CD4-positive, alpha-beta memory T cell (primary cell): ENCODE results near the gene SUGP1. TPM values are rescaled to one million over a fixed set of nuclear protein-coding genes. Genes with fewer than 3 reads are reported as not detected.

ENCODE experiments used
- CTCF ChIA-PET: fragments of 350-600 bp; sonication (Branson Sonifier 250); formaldehyde crosslinking; loops from one replicate; lab custom pipeline; 2021; ENCODE audit warnings: inconsistent platforms; ENCODE audit not compliant: partially characterized antibody; lab: Charles Lee
- POLR2A ChIA-PET: fragments of 350-600 bp; sonication (Branson Sonifier 250); formaldehyde crosslinking; loops from one replicate; lab custom pipeline; 2021; ENCODE audit not compliant: partially characterized antibody; lab: Charles Lee
- DNase-seq, 5 donors: peaks; one replicate each; pipeline versions ENCODE4 v3.0.0 to v3.0.0-alpha.2; 2020 to 2022; ENCODE audit warnings: mixed read lengths in 1 of 5
- H3K27ac ChIP-seq: one replicate; pipeline ENCODE4 v1.7.0; 2013; ENCODE audit warnings: low read depth, low read length
- H3K27me3 ChIP-seq: 2 replicates; pipeline ENCODE4 v1.7.0; 2013; ENCODE audit warnings: mild to moderate bottlenecking, low read length, moderate library complexity; ENCODE audit not compliant: insufficient read depth
- H3K36me3 ChIP-seq: 2 replicates; pipeline ENCODE4 v1.7.0; 2013; ENCODE audit warnings: mild to moderate bottlenecking, low read length, moderate library complexity; ENCODE audit not compliant: insufficient read depth
- H3K4me1 ChIP-seq: 2 replicates; pipeline ENCODE4 v1.7.0; 2013; ENCODE audit warnings: mild to moderate bottlenecking, low read length, moderate library complexity; ENCODE audit not compliant: insufficient read depth
- H3K4me3 ChIP-seq, 2 donors: one replicate each; pipeline ENCODE4 v1.7.0; 2013; ENCODE audit warnings: low read length in 2 of 2, mild to moderate bottlenecking in 1 of 2
- H3K9me3 ChIP-seq, 2 donors: one replicate each; pipeline ENCODE4 v1.7.0; 2013; ENCODE audit warnings: low read length in 2 of 2, control low read depth in 1 of 2; ENCODE audit not compliant: control insufficient read depth in 1 of 2
- H3K27ac Mint-ChIP-seq, 7 donors: one replicate each; pipeline ENCODE4 v1.8.0; 2020 to 2021; ENCODE audit warnings: mixed read lengths in 7 of 7, mild to moderate bottlenecking in 6 of 7, inconsistent platforms in 3 of 7, moderate library complexity in 3 of 7
- H3K27me3 Mint-ChIP-seq, 2 donors: one replicate each; pipeline ENCODE4 v1.8.0; 2020 to 2021; ENCODE audit warnings: mixed read lengths in 2 of 2
- H3K36me3 Mint-ChIP-seq, 2 donors: one replicate each; pipeline ENCODE4 v1.8.0; 2020 to 2021; ENCODE audit warnings: mixed read lengths in 2 of 2, inconsistent platforms in 1 of 2, mild to moderate bottlenecking in 1 of 2
- H3K4me1 Mint-ChIP-seq, 4 donors: one replicate each; pipeline ENCODE4 v1.8.0; 2020 to 2021; ENCODE audit warnings: mixed read lengths in 4 of 4, mild to moderate bottlenecking in 1 of 4
- H3K4me3 Mint-ChIP-seq, 8 donors: one replicate each; pipeline ENCODE4 v1.8.0; 2020 to 2021; ENCODE audit warnings: mixed read lengths in 8 of 8, mild to moderate bottlenecking in 7 of 8, moderate library complexity in 6 of 8, inconsistent platforms in 3 of 8
- H3K9me3 Mint-ChIP-seq, 8 donors: one replicate each; pipeline ENCODE4 v1.8.0; 2020 to 2021; ENCODE audit warnings: mixed read lengths in 8 of 8, mild to moderate bottlenecking in 5 of 8, inconsistent platforms in 3 of 8, moderate library complexity in 1 of 8
- intact Hi-C: fragments of 100-400 bp; cut with micrococcal nuclease; formaldehyde crosslinking; loops from one replicate; pipeline ENCODE4 v1.15.1; 2023
- polyA plus RNA-seq, 2 donors: library from polyadenylated mRNA; unstranded; fragments of 300-500 nt; fragmentation: Illumina TruSeq; gene quantifications; one replicate each; pipeline ENCODE4 v1.2.3, GENCODE V29; 2021
- total RNA-seq, 2 experiments: library from RNA; stranded (reverse); gene quantifications; one replicate each; pipeline ENCODE4 v1.2.3, GENCODE V29; 2021

The SUGP1 gene
- total and polyA plus RNA-seq, 4 experiments from 2014 or later = 18.3 to 97.5 (median 59.5) TPM

DNA sequence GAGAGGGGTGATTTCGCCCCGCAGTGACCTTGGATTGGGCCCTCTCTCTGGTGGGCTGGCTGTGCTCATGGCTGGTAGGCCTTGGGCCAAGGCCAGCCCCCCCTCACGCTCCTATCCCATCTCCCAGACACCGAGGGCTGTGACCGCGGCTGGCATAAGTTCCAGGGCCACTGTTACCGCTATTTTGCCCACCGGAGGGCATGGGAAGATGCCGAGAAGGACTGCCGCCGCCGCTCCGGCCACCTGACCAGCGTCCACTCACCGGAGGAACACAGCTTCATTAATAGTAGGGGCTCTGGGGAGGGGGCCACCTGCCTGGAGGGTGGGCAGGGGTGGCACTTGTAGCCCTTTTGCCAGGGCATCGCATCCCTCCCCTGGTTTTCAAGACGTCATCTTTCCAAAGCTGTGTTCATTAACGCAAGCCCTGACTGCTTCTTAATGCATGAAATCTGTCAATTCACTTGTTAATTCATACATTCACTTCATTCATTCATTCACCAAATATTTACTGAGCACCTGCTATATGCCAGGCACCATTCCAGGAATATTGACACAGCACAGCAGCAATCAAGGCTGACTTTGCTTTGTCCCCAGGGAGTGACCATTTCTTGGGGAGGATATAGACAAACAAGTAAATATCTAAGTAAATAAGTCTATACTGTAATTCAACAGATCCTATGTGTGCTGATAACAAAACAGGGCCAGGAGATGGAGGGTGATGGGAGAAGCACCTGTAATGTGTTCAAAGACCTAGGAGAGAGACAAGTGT is 82.0 kb downstream of the SUGP1 start:
- CTCF ChIA-PET = no interaction called here
- intact Hi-C loops = no loop called here
- H3K27me3 ChIP-seq = no peaks in the 10 kb centered on the region
- no peaks in the 10 kb centered on the region for H3K4me1 ChIP-seq
- H3K36me3 ChIP-seq = no peaks in the 10 kb centered on the region
- no peak overlapping the region for H3K4me3 ChIP-seq
- no peak overlapping the region for H3K27ac ChIP-seq
- no peaks in the 10 kb centered on the region for H3K36me3 Mint-ChIP-seq
- no peaks in the 10 kb centered on the region for H3K4me1 Mint-ChIP-seq
- DNase-seq = no peak
- peaks cover 0 to 18% of the 10 kb centered on the region in 2 donors for H3K9me3 ChIP-seq
- peaks cover 2 to 30% (median 23%) of the 10 kb centered on the region in 8 donors for H3K9me3 Mint-ChIP-seq
- H3K4me3 Mint-ChIP-seq = no peak overlapping the region
- peaks cover 13 to 18% of the 10 kb centered on the region in 2 donors for H3K27me3 Mint-ChIP-seq
- POLR2A ChIA-PET = interaction anchor here (0.7 kb wide), 1 partner anchor 629 kb away, joined by 3 read pairs; no protein-coding TSS in a partner anchor
- H3K27ac Mint-ChIP-seq = no peak overlapping the region

DNA sequence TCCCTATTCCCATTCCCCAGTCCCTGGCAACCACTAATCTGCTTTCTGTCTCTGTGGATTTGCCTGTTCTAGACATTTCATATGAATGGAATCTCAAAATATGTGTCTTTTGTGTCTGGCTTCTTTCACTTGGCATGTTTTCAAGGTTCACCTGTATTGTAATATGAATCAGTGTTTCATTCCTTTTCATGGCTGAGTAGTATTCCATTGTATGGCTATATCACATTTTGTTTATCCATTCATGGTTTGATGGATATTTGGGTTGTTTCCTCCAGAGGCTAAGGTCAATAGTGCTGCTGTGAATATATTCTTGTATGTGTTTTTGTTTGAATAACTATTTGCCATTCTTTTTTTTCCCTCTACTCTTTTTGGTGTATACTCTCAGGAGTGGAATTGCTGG is 84.1 kb downstream of the SUGP1 start:
- H3K4me1 Mint-ChIP-seq = no peaks in the 10 kb centered on the region
- no peak overlapping the region for H3K4me3 Mint-ChIP-seq
- no peaks in the 10 kb centered on the region for H3K36me3 ChIP-seq
- H3K4me3 ChIP-seq = no peak overlapping the region
- H3K9me3 ChIP-seq = peaks cover 0 to 18% of the 10 kb centered on the region in 2 donors
- H3K9me3 Mint-ChIP-seq = peaks cover 2 to 34% (median 25%) of the 10 kb centered on the region in 8 donors
- no peaks in the 10 kb centered on the region for H3K27me3 ChIP-seq
- POLR2A ChIA-PET = no interaction called here
- no peak for DNase-seq
- H3K27ac ChIP-seq = no peak overlapping the region
- intact Hi-C loops = no loop called here
- H3K27me3 Mint-ChIP-seq = peaks cover 12 to 17% of the 10 kb centered on the region in 2 donors
- H3K27ac Mint-ChIP-seq = no peak overlapping the region
- CTCF ChIA-PET = no interaction called here
- H3K4me1 ChIP-seq = no peaks in the 10 kb centered on the region
- no peaks in the 10 kb centered on the region for H3K36me3 Mint-ChIP-seq

DNA sequence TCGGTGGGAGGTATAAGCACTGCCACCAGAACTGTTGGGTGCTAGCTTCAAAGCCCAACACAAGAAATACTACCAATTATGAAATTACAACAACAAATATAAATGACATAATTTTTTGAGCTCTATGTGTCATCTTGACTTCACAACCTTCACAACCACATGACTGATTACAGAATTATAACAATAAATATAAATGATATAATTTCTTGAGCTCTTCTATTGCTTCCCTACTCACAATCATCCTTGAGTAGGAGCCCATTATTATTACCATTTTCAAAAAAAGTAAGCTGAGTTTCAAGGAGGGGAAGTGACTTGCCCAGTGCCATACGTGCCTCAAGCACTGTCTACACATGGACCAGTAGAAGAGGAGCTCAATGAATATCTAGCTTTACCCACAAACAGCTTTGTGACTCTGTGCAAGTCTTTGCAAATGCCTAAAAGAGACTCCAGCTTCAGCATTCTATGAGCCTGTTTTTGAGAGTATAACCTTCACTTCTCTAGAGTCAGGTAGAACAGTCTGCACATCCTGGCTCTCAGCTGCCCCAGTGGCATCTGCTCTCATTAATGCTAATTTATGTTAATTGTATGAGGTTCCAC is 86.0 kb downstream of the SUGP1 start:
- H3K9me3 Mint-ChIP-seq = peaks cover 2 to 34% (median 25%) of the 10 kb centered on the region in 8 donors
- H3K4me3 Mint-ChIP-seq = no peak overlapping the region
- no peaks in the 10 kb centered on the region for H3K4me1 ChIP-seq
- no peak overlapping the region for H3K4me3 ChIP-seq
- no peaks in the 10 kb centered on the region for H3K27me3 ChIP-seq
- ChIA-PET POLR2A (no interaction called here), CTCF (interaction anchor here (1.9 kb wide), 1 partner anchor 9 kb away, joined by 12 read pairs; no protein-coding TSS in a partner anchor)
- intact Hi-C loops = no loop called here
- peaks cover 8 to 14% of the 10 kb centered on the region in 2 donors for H3K27me3 Mint-ChIP-seq
- no peak overlapping the region for H3K27ac Mint-ChIP-seq
- no peaks in the 10 kb centered on the region for H3K36me3 Mint-ChIP-seq
- no peaks in the 10 kb centered on the region for H3K4me1 Mint-ChIP-seq
- no peak for DNase-seq
- no peak overlapping the region for H3K27ac ChIP-seq
- no peaks in the 10 kb centered on the region for H3K36me3 ChIP-seq
- peaks cover 0 to 18% of the 10 kb centered on the region in 2 donors for H3K9me3 ChIP-seq

DNA sequence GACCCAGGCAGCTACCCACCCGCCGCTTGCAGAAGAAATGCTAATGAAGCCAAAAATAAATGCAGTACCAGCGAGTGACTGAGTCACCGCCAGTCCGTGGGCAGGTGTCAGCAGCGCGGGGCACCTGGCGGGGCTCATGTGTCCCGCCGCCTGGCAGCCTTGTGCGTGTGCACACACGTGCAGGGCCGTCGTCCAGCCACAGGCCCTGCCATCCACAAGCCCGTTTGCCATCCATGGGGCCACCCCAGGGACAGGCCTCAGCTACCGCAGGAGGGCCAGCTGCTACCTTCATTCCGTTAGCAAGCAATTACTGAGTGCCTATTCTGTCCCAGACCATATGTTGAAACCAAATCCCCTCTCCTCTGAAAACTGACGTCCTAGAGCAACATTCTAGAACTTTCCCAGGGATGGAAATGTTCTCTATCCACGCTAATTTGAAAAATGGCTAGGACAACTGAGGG is 88.0 kb downstream of the SUGP1 start:
- H3K4me1 Mint-ChIP-seq = no peaks in the 10 kb centered on the region
- H3K9me3 Mint-ChIP-seq = peaks cover 2 to 32% (median 24%) of the 10 kb centered on the region in 8 donors
- peaks cover 0 to 18% of the 10 kb centered on the region in 2 donors for H3K9me3 ChIP-seq
- no peak overlapping the region for H3K27ac ChIP-seq
- intact Hi-C loops = no loop called here
- H3K27ac Mint-ChIP-seq = no peak overlapping the region
- no peaks in the 10 kb centered on the region for H3K36me3 ChIP-seq
- no peak overlapping the region for H3K4me3 Mint-ChIP-seq
- no peaks in the 10 kb centered on the region for H3K36me3 Mint-ChIP-seq
- no peaks in the 10 kb centered on the region for H3K27me3 ChIP-seq
- DNase-seq = no peak
- ChIA-PET CTCF (no interaction called here), POLR2A (no interaction called here)
- no peaks in the 10 kb centered on the region for H3K4me1 ChIP-seq
- H3K27me3 Mint-ChIP-seq = peaks cover 7 to 10% of the 10 kb centered on the region in 2 donors
- no peak overlapping the region for H3K4me3 ChIP-seq

DNA sequence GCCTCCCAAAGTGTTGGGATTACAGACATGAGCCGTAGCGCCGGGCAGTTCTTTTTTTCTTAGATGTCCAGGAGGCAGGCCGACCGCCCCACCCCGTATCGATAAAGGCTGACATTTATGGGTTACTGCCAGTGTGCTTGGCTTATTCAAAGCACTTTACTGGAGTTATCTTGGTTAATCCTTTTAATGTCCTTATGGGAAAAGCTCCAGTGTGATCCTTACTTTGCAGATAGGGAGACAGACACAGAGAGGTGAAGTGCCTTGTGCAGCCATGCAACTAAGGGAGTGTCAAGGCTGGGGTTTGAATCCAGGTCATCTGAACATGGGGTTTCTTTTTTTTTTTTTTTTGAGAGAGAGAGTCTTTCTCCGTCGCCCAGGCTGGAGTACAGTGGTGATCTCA is 89.3 kb downstream of the SUGP1 start:
- Histone ChIP-seq H3K36me3 (no peaks in the 10 kb centered on the region), H3K9me3 (peaks cover 0 to 15% of the 10 kb centered on the region in 2 donors), H3K27ac (no peak overlapping the region), H3K4me1 (no peaks in the 10 kb centered on the region), H3K4me3 (no peak overlapping the region), H3K27me3 (no peaks in the 10 kb centered on the region)
- no peaks in the 10 kb centered on the region for H3K36me3 Mint-ChIP-seq
- peaks cover 0 to 28% (median 20%) of the 10 kb centered on the region in 8 donors for H3K9me3 Mint-ChIP-seq
- ChIA-PET CTCF (no interaction called here), POLR2A (no interaction called here)
- intact Hi-C loops = no loop called here
- no peak overlapping the region for H3K27ac Mint-ChIP-seq
- H3K4me1 Mint-ChIP-seq = no peaks in the 10 kb centered on the region
- no peak overlapping the region for H3K4me3 Mint-ChIP-seq
- no peak for DNase-seq
- peaks cover 4 to 10% of the 10 kb centered on the region in 2 donors for H3K27me3 Mint-ChIP-seq

DNA sequence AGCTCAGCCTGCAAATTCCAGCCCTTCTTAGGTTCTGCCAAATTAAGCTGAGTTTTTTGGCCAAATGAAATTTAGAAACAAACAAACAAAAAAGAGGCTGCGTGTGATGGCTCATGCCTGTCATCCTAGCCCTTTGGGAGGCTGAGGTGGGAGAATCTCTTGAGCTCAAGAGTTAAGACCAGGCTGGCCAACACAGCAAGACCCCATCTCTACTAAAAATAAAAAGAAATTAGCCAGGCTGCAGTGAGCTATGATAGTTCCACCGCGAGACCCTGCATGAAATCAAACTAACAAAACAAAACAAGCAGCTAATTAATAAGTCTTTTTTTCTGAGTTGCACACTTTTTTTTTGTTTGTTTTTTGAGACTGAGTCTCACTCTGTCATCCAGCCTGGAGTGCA is 90.6 kb downstream of the SUGP1 start:
- H3K27me3 Mint-ChIP-seq = peaks cover 6 to 10% of the 10 kb centered on the region in 2 donors
- no peak overlapping the region for H3K27ac ChIP-seq
- CTCF ChIA-PET = interaction anchor here (1.1 kb wide), 1 partner anchor 84 kb away, joined by 5 read pairs; no protein-coding TSS in a partner anchor
- no peaks in the 10 kb centered on the region for H3K36me3 ChIP-seq
- peaks cover 0 to 11% of the 10 kb centered on the region in 2 donors for H3K9me3 ChIP-seq
- H3K27ac Mint-ChIP-seq = no peak overlapping the region
- POLR2A ChIA-PET = no interaction called here
- no peaks in the 10 kb centered on the region for H3K27me3 ChIP-seq
- H3K4me1 Mint-ChIP-seq = peaks cover 0 to 5% (median 2%) of the 10 kb centered on the region in 4 donors
- no peaks in the 10 kb centered on the region for H3K36me3 Mint-ChIP-seq
- no peak overlapping the region for H3K4me3 Mint-ChIP-seq
- intact Hi-C loops = no loop called here
- no peak for DNase-seq
- peaks cover 0 to 19% (median 15%) of the 10 kb centered on the region in 8 donors for H3K9me3 Mint-ChIP-seq
- no peak overlapping the region for H3K4me3 ChIP-seq
- H3K4me1 ChIP-seq = peaks cover 7% of the 10 kb centered on the region

DNA sequence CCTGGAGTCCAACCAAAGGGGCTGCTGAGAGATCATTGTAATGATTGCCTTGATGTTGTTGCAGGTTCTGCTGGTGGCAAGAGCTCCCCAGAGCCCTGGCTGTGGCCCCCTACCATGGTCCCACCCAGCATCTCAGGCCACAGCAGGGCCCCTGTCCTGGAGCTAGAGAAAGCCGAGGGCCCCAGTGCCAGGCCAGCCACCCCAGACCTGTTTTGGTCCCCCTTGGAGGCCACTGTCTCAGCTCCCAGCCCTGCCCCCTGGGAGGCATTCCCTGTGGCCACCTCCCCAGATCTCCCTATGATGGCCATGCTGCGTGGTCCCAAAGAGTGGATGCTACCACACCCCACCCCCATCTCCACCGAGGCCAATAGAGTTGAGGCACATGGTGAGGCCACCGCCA is 93.1 kb downstream of the SUGP1 start:
- no peak for DNase-seq
- H3K27ac Mint-ChIP-seq = no peak overlapping the region
- CTCF ChIA-PET = interaction anchor here (0.9 to 3.2 kb wide), 2 partner anchors 53 to 263 kb away, joined by 4 to 10 read pairs; no protein-coding TSS in a partner anchor
- H3K4me3 ChIP-seq = no peak overlapping the region
- H3K4me1 ChIP-seq = peaks cover 10% of the 10 kb centered on the region
- no peaks in the 10 kb centered on the region for H3K36me3 ChIP-seq
- peaks cover 0 to 5% (median 2%) of the 10 kb centered on the region in 4 donors for H3K4me1 Mint-ChIP-seq
- H3K27ac ChIP-seq = no peak overlapping the region
- H3K9me3 Mint-ChIP-seq = peaks cover 0 to 2% (median 0%) of the 10 kb centered on the region in 8 donors
- POLR2A ChIA-PET = no interaction called here
- H3K9me3 ChIP-seq = no peaks in the 10 kb centered on the region
- no peaks in the 10 kb centered on the region for H3K27me3 ChIP-seq
- intact Hi-C loops = no loop called here
- no peaks in the 10 kb centered on the region for H3K36me3 Mint-ChIP-seq
- H3K27me3 Mint-ChIP-seq = peaks cover 10% of the 10 kb centered on the region in 2 donors
- H3K4me3 Mint-ChIP-seq = no peak overlapping the region
